NCI-H2227 (cell line): ENCODE data around the gene KCTD4.

Experiments
- DNase-seq: peaks from one replicate; lab custom pipeline; 2025; ENCODE audit not compliant: unreplicated experiment; lab: John Stamatoyannopoulos, UW

The KCTD4 gene

DNA sequence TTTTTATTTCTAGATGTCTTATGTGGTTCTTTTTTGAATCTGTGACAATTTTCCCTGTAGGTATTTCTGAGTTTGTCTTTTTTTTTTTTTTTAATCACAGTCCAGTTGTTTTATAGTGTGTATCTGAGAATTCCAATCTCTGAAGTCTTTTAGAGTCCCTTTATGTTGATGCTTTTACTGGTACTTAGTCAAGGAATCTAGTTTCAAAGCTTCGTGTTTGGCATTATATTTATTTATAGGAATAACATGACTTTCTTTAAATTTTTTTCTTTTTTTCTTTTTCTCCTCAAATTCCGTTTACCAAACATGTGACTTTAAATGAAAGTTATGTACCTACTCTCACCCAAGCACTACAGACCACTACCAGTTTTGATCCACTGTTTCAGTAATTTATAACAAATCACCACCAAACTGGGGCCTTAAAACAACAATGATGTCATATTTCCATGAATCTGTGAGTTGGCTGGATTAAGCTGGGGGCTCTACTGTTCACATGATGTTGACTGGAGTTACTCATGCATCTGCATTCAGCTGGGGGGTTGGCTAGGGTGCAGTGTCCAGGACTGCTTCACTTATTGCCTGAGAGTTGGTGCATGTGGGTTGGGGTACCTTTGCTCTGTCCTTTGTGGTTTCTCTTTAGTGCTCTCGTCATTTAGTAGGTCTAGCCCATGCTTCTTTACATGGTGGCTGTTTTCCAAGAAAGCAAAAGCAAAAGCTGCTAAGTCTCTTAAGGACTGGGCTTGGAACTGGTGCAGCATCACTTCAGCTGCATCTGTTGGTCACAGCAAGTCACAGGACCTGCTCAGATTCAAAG, 22.3 kb downstream of the KCTD4 start:
- DNase-seq, result no peak

- no peak for DNase-seq
Measured at GRCh38 chr13:45174478-45174877, 26.4 kb downstream of the KCTD4 start.

GRCh38 chr13:45168555-45168930, 32.3 kb downstream of the KCTD4 start:
- no peak for DNase-seq

- no peak for DNase-seq
Measured at GRCh38 chr13:45167611-45168554, 33.0 kb downstream of the KCTD4 start.

DNA sequence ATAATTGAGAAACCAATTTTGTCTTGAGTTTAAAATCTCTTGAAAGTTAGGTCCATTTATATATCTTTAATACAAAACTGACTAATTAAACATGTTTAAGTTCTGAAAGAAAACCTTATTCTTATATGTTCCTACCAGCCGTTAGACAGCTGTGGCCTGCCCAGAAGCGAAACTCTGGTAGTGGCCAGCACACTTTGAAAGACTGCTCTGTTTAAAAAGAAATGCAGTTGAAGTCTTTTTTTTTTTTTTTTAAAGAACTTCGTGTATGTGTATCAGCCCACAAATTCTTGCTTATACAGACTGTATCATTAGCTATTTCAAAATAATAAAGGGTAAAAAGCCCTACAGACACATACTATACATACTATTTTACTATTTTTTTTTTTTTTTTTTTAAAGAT, 34.0 kb downstream of the KCTD4 start:
- no peak for DNase-seq

DNA sequence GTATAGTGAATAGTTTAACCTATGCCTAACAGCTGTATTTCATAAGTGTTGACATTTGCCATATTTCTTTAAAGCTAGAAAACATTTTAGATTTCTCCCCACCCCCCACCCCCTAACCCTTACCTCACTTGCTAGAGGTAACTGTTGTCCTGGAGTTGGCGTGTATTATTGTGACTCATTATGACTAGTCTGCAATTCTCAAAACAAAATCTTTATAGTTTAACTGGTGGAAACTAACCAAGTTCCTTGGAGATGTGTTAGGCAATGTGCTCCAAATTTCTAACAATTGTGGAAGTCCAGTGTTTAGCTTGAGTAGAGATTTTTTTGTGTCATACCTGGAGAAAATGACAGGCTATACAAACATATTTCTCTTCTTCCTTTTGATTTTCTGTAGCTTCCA, 38.0 kb downstream of the KCTD4 start:
- no peak for DNase-seq

DNA sequence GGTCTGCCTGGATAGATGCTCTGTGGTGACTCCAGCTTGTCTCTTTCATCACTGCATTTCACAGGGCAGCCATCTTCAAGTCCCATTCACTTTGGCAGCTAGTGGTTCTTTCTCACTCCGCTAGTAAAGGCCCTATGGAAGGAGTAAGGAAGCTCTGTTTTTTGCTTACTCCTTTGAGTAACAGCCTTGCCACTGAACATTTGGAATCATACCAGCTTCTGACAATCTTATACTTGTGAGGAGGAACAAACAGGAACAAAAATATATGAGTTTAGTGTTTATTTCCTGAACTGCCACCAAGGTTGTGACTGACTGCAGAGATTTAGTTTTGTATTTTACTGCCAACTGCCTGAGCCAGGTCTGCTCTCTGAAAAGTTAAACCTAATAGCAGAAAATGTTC, 38.7 kb downstream of the KCTD4 start:
- DNase-seq, result no peak

DNA sequence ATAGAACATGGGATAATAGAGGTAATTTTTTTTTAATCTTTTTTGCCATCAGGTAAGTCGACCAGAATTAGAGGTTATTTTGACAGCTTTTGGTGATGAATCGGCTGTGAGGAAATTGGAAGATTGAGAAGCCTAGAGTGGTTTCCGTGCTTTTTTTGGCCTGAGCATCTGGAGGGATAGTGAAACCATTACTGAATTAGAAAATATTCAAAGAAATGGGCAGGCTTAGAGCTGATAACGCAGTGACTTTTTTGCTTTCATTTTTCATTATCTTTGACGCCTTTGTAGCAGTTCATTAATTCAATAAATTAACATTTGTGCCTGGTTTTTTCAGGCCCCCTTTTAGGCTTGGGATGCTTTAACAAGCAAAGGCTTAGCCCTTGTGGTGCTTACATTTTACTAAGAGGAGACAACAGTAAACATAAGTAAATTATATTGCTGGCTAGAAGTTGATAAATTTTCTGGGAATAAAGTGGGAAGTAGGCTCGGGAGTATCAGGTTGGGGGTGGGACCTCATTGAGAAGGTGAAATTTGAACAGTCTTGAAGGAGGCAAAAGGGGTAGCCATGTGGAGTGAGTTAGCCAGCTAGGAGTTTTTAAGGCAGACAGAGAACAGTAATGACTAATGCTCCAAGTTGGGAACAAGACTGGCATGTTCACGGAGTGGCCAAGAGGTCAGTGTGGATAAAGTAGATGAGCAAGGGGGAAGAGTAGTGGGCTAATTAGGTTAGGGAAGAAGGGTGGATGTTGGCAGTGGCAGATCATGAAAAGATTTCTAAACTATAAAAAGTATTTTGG, 44.1 kb downstream of the KCTD4 start:
- DNase-seq, result no peak

- no peak for DNase-seq
Measured at GRCh38 chr13:45149964-45150363, 50.9 kb downstream of the KCTD4 start.

GRCh38 chr13:45143346-45143751, 57.5 kb downstream of the KCTD4 start:
- no peak for DNase-seq
